RWPE1 (cell line): ENCODE data around the gene KAZALD1.

Experiments used
- CTCF ChIA-PET: fragments of 350-600 bp; sonication (Branson Sonifier 250); formaldehyde crosslinking; extraction: SDS; loops from one replicate; lab custom pipeline; 2021; lab: Yijun Ruan, JAX
- POLR2A ChIA-PET: fragments of 400-600 bp; formaldehyde crosslinking; extraction: SDS; loops from one replicate; lab custom pipeline; 2020; ENCODE audit warnings: antibody characterized with exemption; ENCODE audit not compliant: low non-redundant PET; lab: Yijun Ruan, JAX
- DNase-seq: peaks from one replicate; pipeline ENCODE4 v3.0.0; 2012; ENCODE audit warnings: low spot score
- H3K27ac ChIP-seq: fragments of 450-650 bp; 2 replicates; pipeline ENCODE4 v1.5.1; 2017
- TF ChIP-seq, protein P1 (sequence below): fragments of 450-650 bp; conservative IDR thresholded peaks from 2 replicates; pipeline ENCODE4 v1.5.1; 2017; ENCODE audit warnings: low read depth, mild to moderate bottlenecking

KAZALD1 gene

DNA sequence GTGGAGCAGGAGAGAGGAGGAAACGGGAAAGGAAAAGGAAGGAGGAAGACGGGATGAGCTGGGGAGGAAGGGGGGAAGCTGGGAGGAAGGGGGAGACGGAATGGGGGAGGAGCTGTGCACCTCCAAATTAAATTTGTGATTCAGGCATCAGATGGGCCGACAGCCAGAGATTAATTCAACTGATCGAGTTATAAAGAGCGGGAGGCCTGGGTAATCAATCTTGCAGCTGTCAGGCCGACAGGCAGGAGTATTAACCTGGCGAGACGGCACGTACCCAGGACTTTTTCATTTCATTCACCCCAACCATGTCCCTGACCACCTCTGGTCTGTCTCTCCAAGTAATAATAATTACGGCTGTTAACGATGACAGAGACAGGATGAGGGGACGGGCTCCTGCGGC lies 26.2 kb downstream of the KAZALD1 start:
- ChIA-PET CTCF (interaction anchor here (1.3 kb wide), 1 partner anchor 54 kb away, joined by 8 read pairs; no protein-coding TSS in a partner anchor), POLR2A (interaction anchor here (0.5 kb wide), 1 partner anchor 651 kb away, joined by 4 read pairs; no protein-coding TSS in a partner anchor)
- TF ChIP-seq, protein P1, sequence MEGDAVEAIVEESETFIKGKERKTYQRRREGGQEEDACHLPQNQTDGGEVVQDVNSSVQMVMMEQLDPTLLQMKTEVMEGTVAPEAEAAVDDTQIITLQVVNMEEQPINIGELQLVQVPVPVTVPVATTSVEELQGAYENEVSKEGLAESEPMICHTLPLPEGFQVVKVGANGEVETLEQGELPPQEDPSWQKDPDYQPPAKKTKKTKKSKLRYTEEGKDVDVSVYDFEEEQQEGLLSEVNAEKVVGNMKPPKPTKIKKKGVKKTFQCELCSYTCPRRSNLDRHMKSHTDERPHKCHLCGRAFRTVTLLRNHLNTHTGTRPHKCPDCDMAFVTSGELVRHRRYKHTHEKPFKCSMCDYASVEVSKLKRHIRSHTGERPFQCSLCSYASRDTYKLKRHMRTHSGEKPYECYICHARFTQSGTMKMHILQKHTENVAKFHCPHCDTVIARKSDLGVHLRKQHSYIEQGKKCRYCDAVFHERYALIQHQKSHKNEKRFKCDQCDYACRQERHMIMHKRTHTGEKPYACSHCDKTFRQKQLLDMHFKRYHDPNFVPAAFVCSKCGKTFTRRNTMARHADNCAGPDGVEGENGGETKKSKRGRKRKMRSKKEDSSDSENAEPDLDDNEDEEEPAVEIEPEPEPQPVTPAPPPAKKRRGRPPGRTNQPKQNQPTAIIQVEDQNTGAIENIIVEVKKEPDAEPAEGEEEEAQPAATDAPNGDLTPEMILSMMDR: no peak
- H3K27ac ChIP-seq: no peak overlapping the region
- no peak for DNase-seq

DNA sequence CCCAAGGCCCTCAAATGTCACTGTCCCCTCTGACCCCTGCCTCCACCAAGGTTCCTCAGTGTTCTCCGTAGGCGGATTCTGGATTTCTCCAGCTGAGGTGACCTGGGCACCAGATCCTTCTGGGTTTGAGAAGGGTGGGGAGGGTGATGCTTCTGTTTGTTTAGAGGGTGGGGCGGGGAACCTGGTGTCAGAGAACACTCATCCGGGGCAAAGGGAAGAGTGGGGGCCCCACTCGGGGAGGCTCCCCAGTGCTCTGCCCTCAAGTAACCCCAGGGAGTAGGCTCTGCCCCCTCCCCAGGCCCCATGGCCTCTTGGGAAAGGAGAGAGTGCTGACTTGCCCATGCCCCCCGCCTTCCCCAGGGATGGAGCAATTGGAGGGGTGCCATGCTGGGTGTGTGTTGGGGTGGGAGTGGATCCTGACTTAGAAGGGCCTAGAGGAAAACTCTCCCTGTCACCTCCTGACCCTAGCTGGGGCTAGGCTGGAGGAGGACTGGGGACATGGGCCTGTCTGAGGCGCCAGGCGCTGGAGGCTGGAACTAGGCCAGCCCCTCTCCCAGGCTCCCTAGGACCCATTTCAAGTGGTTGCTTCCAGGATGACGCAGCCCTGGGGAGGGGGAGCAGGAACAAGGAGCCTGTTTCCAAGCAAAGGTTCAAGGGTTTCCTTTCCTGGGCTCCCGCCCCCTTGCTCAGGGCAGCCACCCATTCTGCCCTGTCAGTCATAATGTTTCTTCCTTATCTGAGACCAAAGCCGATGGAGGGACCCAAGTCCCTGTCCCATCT lies 27.9 kb downstream of the KAZALD1 start:
- H3K27ac ChIP-seq: no peak overlapping the region
- no peak for DNase-seq
- TF ChIP-seq, protein P1: no peak
- POLR2A ChIA-PET: no interaction called here
- CTCF ChIA-PET: interaction anchor here (0.7 kb wide), 1 partner anchor 939 kb away, joined by 3 read pairs; no protein-coding TSS in a partner anchor

DNA sequence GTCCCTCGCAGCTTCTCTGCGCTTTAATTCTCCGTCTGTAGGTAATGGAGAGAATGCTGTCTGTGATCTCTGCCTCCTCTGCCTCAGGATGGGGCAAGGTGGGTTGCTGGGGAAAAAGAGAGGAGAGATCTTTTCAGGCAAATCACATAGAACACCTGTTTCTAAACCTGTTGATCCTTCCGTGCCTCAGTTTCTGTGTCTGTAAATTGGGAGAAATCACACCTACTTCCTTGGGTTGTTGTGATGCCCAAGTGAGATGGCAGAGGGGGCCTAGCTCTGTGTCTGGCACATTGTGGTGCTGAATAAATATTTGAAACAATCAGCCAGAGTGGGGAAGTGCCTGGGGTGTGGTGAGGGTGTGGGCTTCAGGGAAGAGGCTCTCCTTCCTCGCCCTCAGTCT lies 28.8 kb downstream of the KAZALD1 start:
- H3K27ac ChIP-seq: no peak overlapping the region
- ChIA-PET CTCF (interaction anchor here (0.8 to 13.2 kb wide), 2 partner anchors 49 kb away, joined by 3 to 272 read pairs; no protein-coding TSS in a partner anchor), POLR2A (interaction anchor here (1.5 kb wide), 1 partner anchor 50 kb away, joined by 3 read pairs; no protein-coding TSS in a partner anchor)
- no peak for DNase-seq
- TF ChIP-seq, protein P1: no peak

DNA sequence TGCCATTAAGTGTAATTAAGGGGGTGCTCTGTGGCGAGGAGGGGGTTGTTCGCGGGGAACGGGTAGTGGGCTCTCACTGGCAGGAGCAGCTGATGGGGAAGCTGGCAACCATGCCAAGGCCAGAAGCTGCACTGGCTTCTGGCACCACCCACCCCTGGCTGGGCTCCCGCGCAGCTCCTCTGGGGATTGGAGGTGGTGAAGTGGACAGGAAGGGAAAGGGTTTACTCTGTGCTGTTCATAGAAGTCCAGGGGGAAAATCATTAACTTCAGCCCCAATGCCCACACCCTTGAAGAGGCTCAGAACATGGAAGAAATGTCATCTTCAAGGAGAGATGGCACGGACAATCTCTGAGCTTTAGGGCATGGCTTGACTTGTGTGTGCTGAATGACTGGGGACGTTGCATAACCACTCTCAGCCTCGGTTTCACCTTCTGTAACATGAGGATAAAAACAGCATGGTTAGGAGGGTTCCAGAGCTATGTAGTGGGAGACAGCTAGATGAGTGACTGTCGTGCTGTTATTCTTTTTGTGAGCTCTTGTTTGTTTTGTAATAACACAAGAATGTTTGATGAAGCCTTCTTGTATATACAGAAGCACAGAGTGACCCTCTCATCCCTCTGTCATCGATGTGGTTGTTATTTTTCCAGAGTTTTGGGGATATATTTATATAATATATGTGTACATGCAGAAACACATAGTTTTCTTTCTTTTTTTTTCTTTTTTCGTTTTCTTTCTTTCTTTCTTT lies 29.9 kb downstream of the KAZALD1 start:
- no peak overlapping the region for H3K27ac ChIP-seq
- ChIA-PET POLR2A (interaction anchor here (1.5 kb wide), 1 partner anchor 49 kb away, joined by 3 read pairs; no protein-coding TSS in a partner anchor), CTCF (interaction anchor here (0.6 to 13.2 kb wide), 7 partner anchors 15 to 865 kb away, joined by 3 to 272 read pairs (median 3); no protein-coding TSS in a partner anchor)
- TF ChIP-seq, protein P1: no peak
- no peak for DNase-seq

DNA sequence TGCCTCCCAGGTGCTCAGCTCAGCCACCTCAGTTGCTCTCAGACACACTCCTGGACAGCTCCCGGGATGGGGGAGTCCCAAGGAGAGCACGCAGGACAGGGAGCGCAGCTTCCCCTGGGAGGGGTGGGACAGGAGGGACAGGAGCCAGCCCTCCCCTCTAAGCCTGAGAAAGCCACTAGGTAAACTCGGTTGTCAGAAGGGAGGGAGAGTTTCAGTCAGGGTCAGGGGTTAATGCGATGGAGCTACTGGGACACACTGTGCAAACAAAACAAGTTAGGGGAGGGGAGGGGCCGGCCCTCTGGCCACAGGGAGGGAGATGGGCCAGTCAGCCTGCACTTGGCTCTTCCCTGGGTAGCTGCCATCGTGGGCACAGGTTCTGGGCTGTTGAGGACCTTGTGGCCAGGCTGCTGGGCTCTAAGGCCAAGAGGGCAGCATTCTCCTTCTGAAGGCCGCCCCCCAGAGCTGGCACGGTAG lies 31.1 kb downstream of the KAZALD1 start:
- TF ChIP-seq, protein P1: no peak
- POLR2A ChIA-PET: no interaction called here
- CTCF ChIA-PET: interaction anchor here (0.6 to 13.2 kb wide), 6 partner anchors 9 to 81 kb away, joined by 3 to 272 read pairs (median 4); no protein-coding TSS in a partner anchor
- DNase-seq: no peak
- H3K27ac ChIP-seq: no peak overlapping the region
